H1 (cell line): Measurements from ENCODE around the gene CA10. TPM values are rescaled to one million over a fixed set of nuclear protein-coding genes. Genes with fewer than 3 reads are reported as not detected.

Source experiments
- CTCF ChIA-PET: fragments of 300-600 bp; sonication (Branson Sonifier 250); formaldehyde crosslinking; loops from one replicate; lab custom pipeline; 2021; ENCODE audit not compliant: partially characterized antibody; lab: Charles Lee
- POLR2A ChIA-PET: fragments of 300-600 bp; sonication (Branson Sonifier 250); formaldehyde crosslinking; loops from one replicate; lab custom pipeline; 2021; ENCODE audit warnings: inconsistent platforms; ENCODE audit not compliant: partially characterized antibody; lab: Charles Lee
- DNase-seq, 2 experiments: peaks; one replicate each; pipeline versions ENCODE4 v3.0.0 to v3.0.0-alpha.2; 2010 to 2022; ENCODE audit warnings: low spot score in 2 of 2, low read depth in 1 of 2, mixed read lengths in 1 of 2
- FAIRE-seq: peaks from 2 replicates; lab custom pipeline; 2011; peaks lifted over from hg19 to GRCh38; lab: Jason Lieb, UNC
- H2AFZ ChIP-seq: 2 replicates; pipeline ENCODE4 v1.8.1; 2012; ENCODE audit warnings: low read length, inconsistent platforms
- H2AK5ac ChIP-seq: 2 replicates; pipeline ENCODE4 v1.6.1; 2013; ENCODE audit warnings: low read depth, low read length
- H2BK120ac ChIP-seq: replicated peaks from 2 replicates; pipeline ENCODE3; 2013; ENCODE audit warnings: low read depth, low read length, inconsistent platforms
- H2BK12ac ChIP-seq: 2 replicates; pipeline ENCODE4 v1.6.1; 2013; ENCODE audit warnings: low read depth, low read length
- H2BK15ac ChIP-seq: 2 replicates; pipeline ENCODE4 v1.6.1; 2013; ENCODE audit warnings: low read length
- H2BK20ac ChIP-seq: 2 replicates; pipeline ENCODE4 v1.6.1; 2013; ENCODE audit warnings: low read length
- H2BK5ac ChIP-seq: 2 replicates; pipeline ENCODE4 v1.6.1; 2013; ENCODE audit warnings: low read depth, low read length
- H3K14ac ChIP-seq: 2 replicates; pipeline ENCODE4 v1.6.1; 2013; ENCODE audit warnings: inconsistent platforms; ENCODE audit not compliant: insufficient read length
- H3K18ac ChIP-seq: 2 replicates; pipeline ENCODE4 v1.6.1; 2013; ENCODE audit warnings: low read length; ENCODE audit errors: extremely low read depth
- H3K23ac ChIP-seq: 2 replicates; pipeline ENCODE4 v1.6.1; 2013; ENCODE audit warnings: inconsistent platforms; ENCODE audit not compliant: insufficient read length
- H3K23me2 ChIP-seq: 2 replicates; pipeline ENCODE4 v1.6.1; 2013; ENCODE audit warnings: low read depth, low read length
- H3K27ac ChIP-seq: 2 replicates; pipeline ENCODE4 v1.6.1; 2011; ENCODE audit warnings: low read depth, low read length, inconsistent platforms
- H3K27me3 ChIP-seq, 4 experiments: replicated peaks in 1 of 4; 1 replicate in 1 of 4; 2 replicates in 3 of 4; pipeline versions ENCODE4 v1.6.1 to v1.8.1; 2011 to 2013; ENCODE audit warnings: low read length in 3 of 4, mild to moderate bottlenecking in 3 of 4, inconsistent platforms in 2 of 4, mixed read lengths in 2 of 4, moderate library complexity in 1 of 4; ENCODE audit not compliant: control insufficient read depth in 3 of 4, insufficient read depth in 3 of 4; ENCODE audit errors: extremely low read depth in 1 of 4
- H3K36me3 ChIP-seq, 4 experiments: 2 replicates each; pipeline versions ENCODE4 v1.6.1 to v1.8.1; 2011 to 2013; ENCODE audit warnings: mild to moderate bottlenecking in 4 of 4, low read length in 3 of 4, moderate library complexity in 2 of 4, control low read depth in 1 of 4, inconsistent platforms in 1 of 4; ENCODE audit not compliant: insufficient read depth in 4 of 4, control insufficient read depth in 2 of 4
- H3K4ac ChIP-seq: replicated peaks from 2 replicates; pipeline ENCODE3; 2013; ENCODE audit warnings: low read length, low read depth, mixed read lengths, inconsistent platforms; ENCODE audit not compliant: insufficient read length
- H3K4me1 ChIP-seq, 4 experiments: replicated peaks in 1 of 4; 1 replicate in 1 of 4; 2 replicates in 3 of 4; pipeline versions ENCODE4 v1.6.1 to v1.8.1; 2011 to 2013; ENCODE audit warnings: low read length in 3 of 4, inconsistent platforms in 2 of 4, mixed read lengths in 1 of 4; ENCODE audit not compliant: insufficient read depth in 4 of 4, control insufficient read depth in 3 of 4
- H3K4me2 ChIP-seq, 2 experiments: 2 replicates each; pipeline versions ENCODE4 v1.6.1 to v1.8.1; 2011 to 2013; ENCODE audit warnings: low read depth in 2 of 2, low read length in 2 of 2, control low read depth in 1 of 2, inconsistent platforms in 1 of 2, mild to moderate bottlenecking in 1 of 2; ENCODE audit not compliant: insufficient read depth in 1 of 2
- H3K4me3 ChIP-seq, 4 experiments: fragments of 200-600, 300-600 bp in 1 of 4; sonication (generic), shearing (Covaris generic), sonication (Bioruptor Twin) in 1 of 4; 2 replicates each; pipeline versions ENCODE4 v1.5.1 to v1.8.1; 2011 to 2016; ENCODE audit warnings: low read length in 4 of 4, low read depth in 3 of 4, control low read depth in 2 of 4, inconsistent platforms in 2 of 4, mild to moderate bottlenecking in 2 of 4, mixed read lengths in 1 of 4, moderate library complexity in 1 of 4; ENCODE audit not compliant: insufficient read depth in 2 of 4; ENCODE audit errors: extremely low read depth in 1 of 4
- H3K56ac ChIP-seq: replicated peaks from 2 replicates; pipeline ENCODE3; 2013; ENCODE audit warnings: low read depth, mild to moderate bottlenecking, mixed read lengths, low read length, inconsistent platforms; ENCODE audit not compliant: insufficient read length
- H3K79me1 ChIP-seq: 2 replicates; pipeline ENCODE4 v1.6.1; 2013; ENCODE audit warnings: low read depth, low read length, control low read depth
- H3K79me2 ChIP-seq, 2 experiments: 2 replicates each; pipeline versions ENCODE4 v1.6.1 to v1.8.1; 2012 to 2013; ENCODE audit warnings: low read length in 2 of 2, mild to moderate bottlenecking in 2 of 2, inconsistent platforms in 1 of 2; ENCODE audit not compliant: insufficient read depth in 2 of 2, control insufficient read depth in 1 of 2
- H3K9ac ChIP-seq, 4 experiments: replicated peaks in 1 of 4; 1 replicate in 1 of 4; 2 replicates in 3 of 4; pipeline versions ENCODE4 v1.6.1 to v1.8.1; 2011 to 2013; ENCODE audit warnings: low read depth in 3 of 4, low read length in 3 of 4, control low read depth in 2 of 4, mild to moderate bottlenecking in 2 of 4, moderate library complexity in 2 of 4, inconsistent platforms in 1 of 4; ENCODE audit errors: extremely low read depth in 1 of 4
- H3K9me3 ChIP-seq, 2 experiments: 2 replicates each; pipeline versions ENCODE4 v1.6.1 to v1.8.1; 2012 to 2013; ENCODE audit warnings: mild to moderate bottlenecking in 2 of 2, moderate library complexity in 2 of 2, control low read depth in 1 of 2, inconsistent platforms in 1 of 2, low read depth in 1 of 2, low read length in 1 of 2, mixed read lengths in 1 of 2; ENCODE audit not compliant: insufficient read depth in 2 of 2
- H4K20me1 ChIP-seq, 2 experiments: replicated peaks in 1 of 2; 2 replicates each; pipeline versions ENCODE3 to v1.8.1; 2011 to 2013; ENCODE audit warnings: inconsistent platforms in 2 of 2, low read length in 2 of 2, mild to moderate bottlenecking in 1 of 2; ENCODE audit not compliant: insufficient read depth in 2 of 2, control insufficient read depth in 1 of 2
- H4K5ac ChIP-seq: 2 replicates; pipeline ENCODE4 v1.6.1; 2013; ENCODE audit warnings: low read length, low read depth, mixed read lengths, inconsistent platforms; ENCODE audit not compliant: insufficient read length
- H4K8ac ChIP-seq: 2 replicates; pipeline ENCODE4 v1.8.0; 2013; ENCODE audit warnings: mild to moderate bottlenecking, moderate library complexity, low read length, inconsistent platforms; ENCODE audit not compliant: insufficient read depth; ENCODE audit errors: extremely low read depth
- H4K91ac ChIP-seq: replicated peaks from 2 replicates; pipeline ENCODE3; 2013; ENCODE audit warnings: low read length, mixed read lengths, inconsistent platforms; ENCODE audit not compliant: insufficient read length
- CBX5 ChIP-seq: fragments of 300-800, 300-1000 bp; sonication (generic); IDR thresholded peaks from 2 replicates; pipeline ENCODE4 v1.7.1; 2016; ENCODE audit warnings: antibody characterized with exemption, low read length, low read depth
- E2F6 ChIP-seq: IDR thresholded peaks from 2 replicates; pipeline ENCODE4 v1.6.1; 2012; ENCODE audit warnings: inconsistent platforms
- EZH2 ChIP-seq: fragments of 200-600 bp; sonication (generic); IDR thresholded peaks from 2 replicates; pipeline ENCODE4 v1.7.1; 2012; ENCODE audit warnings: low read depth, mild to moderate bottlenecking, moderate library complexity, low read length, inconsistent platforms; ENCODE audit not compliant: severe bottlenecking
- FOSL1 ChIP-seq: IDR thresholded peaks from 2 replicates; pipeline ENCODE4 v1.6.1; 2011; ENCODE audit warnings: mild to moderate bottlenecking, low read depth, low read length, moderate library complexity; ENCODE audit not compliant: insufficient read depth
- HDAC2 ChIP-seq, 2 experiments: fragments of 300-600 bp in 1 of 2; sonication (generic) in 1 of 2; IDR thresholded peaks; 2 replicates each; pipeline ENCODE4 v1.6.1; 2011 to 2012; ENCODE audit warnings: low read depth in 2 of 2, low read length in 2 of 2, mild to moderate bottlenecking in 2 of 2, moderate library complexity in 2 of 2, borderline replicate concordance in 1 of 2, inconsistent platforms in 1 of 2
- HDAC6 ChIP-seq: IDR thresholded peaks from one replicate; pipeline ENCODE4 v1.7.1; 2012; ENCODE audit warnings: low read depth, mild to moderate bottlenecking, inconsistent platforms, low read length, moderate library complexity
- POU5F1 ChIP-seq: IDR thresholded peaks from 2 replicates; pipeline ENCODE4 v1.6.1; 2011; ENCODE audit warnings: low read depth, mild to moderate bottlenecking, low read length, moderate library complexity
- RNF2 ChIP-seq: fragments of 200-900, 300-1000 bp; sonication (generic); IDR thresholded peaks from 2 replicates; pipeline ENCODE4 v1.7.1; 2016; ENCODE audit warnings: borderline replicate concordance, low read depth, mild to moderate bottlenecking, antibody characterized with exemption, low read length; ENCODE audit not compliant: poor library complexity, severe bottlenecking; ENCODE audit errors: missing control alignments
- SAP30 ChIP-seq: fragments of 300-600 bp; sonication (generic); IDR thresholded peaks from 2 replicates; pipeline ENCODE4 v1.7.1; 2012; ENCODE audit warnings: low read length, moderate library complexity, mild to moderate bottlenecking, inconsistent platforms; ENCODE audit not compliant: insufficient read depth, insufficient replicate concordance
- SIN3A ChIP-seq, 2 experiments: IDR thresholded peaks in 1 of 2; conservative IDR thresholded peaks in 1 of 2; 2 replicates each; pipeline ENCODE4 v1.6.1; 2011 to 2012; ENCODE audit warnings: low read length in 2 of 2, improper control_type of control experiment in 1 of 2, low read depth in 1 of 2, mild to moderate bottlenecking in 1 of 2
- SIRT6 ChIP-seq: IDR thresholded peaks from one replicate; pipeline ENCODE4 v1.7.1; 2012; ENCODE audit warnings: low read length, inconsistent platforms
- SP2 ChIP-seq: IDR thresholded peaks from 2 replicates; pipeline ENCODE4 v1.6.1; 2012; ENCODE audit warnings: mild to moderate bottlenecking, low read length, inconsistent platforms
- SRF ChIP-seq: IDR thresholded peaks from 2 replicates; pipeline ENCODE4 v1.6.1; 2011; ENCODE audit warnings: mild to moderate bottlenecking, low read depth, low read length, moderate library complexity
- TAF1 ChIP-seq: IDR thresholded peaks from 2 replicates; pipeline ENCODE4 v1.6.1; 2011; ENCODE audit warnings: mild to moderate bottlenecking, low read depth, low read length
- polyA plus RNA-seq, 7 experiments: library from polyadenylated mRNA; depleted of rRNA in 3 of 7; stranded (reverse) in 5 of 7; unstranded in 2 of 7; fragments of >200 nt in 5 of 7; fragments of 200-250 nt in 2 of 7; gene quantifications; 1 replicate in 5 of 7; 2 replicates in 1 of 7; 4 replicates in 1 of 7; pipeline versions ENCODE4 v1.2.1 to v1.2.3, GENCODE V29; 2011 to 2013; ENCODE audit warnings: missing spikeins in 2 of 7, mixed read lengths in 2 of 7
- total RNA-seq: library from RNA; stranded (reverse); fragmentation: NEBNext Ultra II Directional; extraction: Animal tissue kit (Norgen Biotek cat#: 25700); gene quantifications from 2 replicates; pipeline ENCODE4 v1.2.1, GENCODE V29; 2021

The CA10 gene
- total and polyA plus RNA-seq, 2 of the 8 experiments (the other 6 are each of a cell fraction or from before 2014, with no cell fraction given): 0.60 to 0.63 TPM

GRCh38 chr17:51794466-51794865 is 364.0 kb downstream of the CA10 start:
- H3K4me2 ChIP-seq: no peak overlapping the region
- H3K9me3 ChIP-seq: no peaks in the 10 kb centered on the region
- H3K14ac ChIP-seq: no peak overlapping the region
- H3K23ac ChIP-seq: no peak overlapping the region
- H2BK5ac ChIP-seq: no peak overlapping the region
- H3K79me2 ChIP-seq: no peaks in the 10 kb centered on the region
- no peak overlapping the region for H3K56ac ChIP-seq
- H3K27ac ChIP-seq: no peak overlapping the region
- CTCF ChIA-PET: interaction anchor here (0.8 to 1.0 kb wide), 3 partner anchors 27 to 82 kb away, joined by 3 read pairs; no protein-coding TSS in a partner anchor
- no peaks in the 10 kb centered on the region for H3K79me1 ChIP-seq
- H2BK15ac ChIP-seq: no peak overlapping the region
- H4K91ac ChIP-seq: no peak overlapping the region
- H2AK5ac ChIP-seq: no peak overlapping the region
- FAIRE-seq: no peak
- no peaks in the 10 kb centered on the region for H3K36me3 ChIP-seq
- H4K20me1 ChIP-seq: no peaks in the 10 kb centered on the region
- H3K27me3 ChIP-seq: no peaks in the 10 kb centered on the region
- H3K4me1 ChIP-seq: no peaks in the 10 kb centered on the region
- no peak overlapping the region for H2BK20ac ChIP-seq
- no peak overlapping the region for H3K4me3 ChIP-seq
- POLR2A ChIA-PET: no interaction called here
- H3K4ac ChIP-seq: no peak overlapping the region
- H2BK12ac ChIP-seq: no peak overlapping the region
- no peak overlapping the region for H2AFZ ChIP-seq
- DNase-seq: no peak
- no peaks in the 10 kb centered on the region for H3K23me2 ChIP-seq
- H3K18ac ChIP-seq: no peak overlapping the region
- H4K5ac ChIP-seq: no peak overlapping the region
- H2BK120ac ChIP-seq: no peak overlapping the region
- H3K9ac ChIP-seq: no peak overlapping the region
- no peak overlapping the region for H4K8ac ChIP-seq
- TF ChIP-seq HDAC2 (IDR thresholded peaks at IDR 0.05; ENCODE audit: borderline replicate concordance in 1 of 2, low read depth in 2 of 2, low read length in 2 of 2): no peak
- TF ChIP-seq E2F6: no peak
- no peak for TF ChIP-seq SIN3A (conservative IDR thresholded peaks at IDR 0.05 in 1 of 2, IDR thresholded peaks at IDR 0.05 in 1 of 2; ENCODE audit: low read depth in 1 of 2, low read length in 2 of 2)
- no peak for TF ChIP-seq CBX5
- no peak for TF ChIP-seq EZH2
- TF ChIP-seq SRF: no peak
- no peak for TF ChIP-seq TAF1
- TF ChIP-seq POU5F1: no peak
- no peak for TF ChIP-seq SP2
- no peak for TF ChIP-seq FOSL1
- no peak for TF ChIP-seq SAP30
- TF ChIP-seq RNF2: no peak
- no peak for TF ChIP-seq HDAC6
- TF ChIP-seq SIRT6: no peak
